GM18861 (cell line): ENCODE results near the gene ALOX15B.

Experiments used
- ATAC-seq: cut with Tn5 transposase; IDR thresholded peaks from one replicate; pipeline ENCODE4 v1.9.1; 2021; ENCODE audit not compliant: unreplicated experiment

Gene ALOX15B

DNA sequence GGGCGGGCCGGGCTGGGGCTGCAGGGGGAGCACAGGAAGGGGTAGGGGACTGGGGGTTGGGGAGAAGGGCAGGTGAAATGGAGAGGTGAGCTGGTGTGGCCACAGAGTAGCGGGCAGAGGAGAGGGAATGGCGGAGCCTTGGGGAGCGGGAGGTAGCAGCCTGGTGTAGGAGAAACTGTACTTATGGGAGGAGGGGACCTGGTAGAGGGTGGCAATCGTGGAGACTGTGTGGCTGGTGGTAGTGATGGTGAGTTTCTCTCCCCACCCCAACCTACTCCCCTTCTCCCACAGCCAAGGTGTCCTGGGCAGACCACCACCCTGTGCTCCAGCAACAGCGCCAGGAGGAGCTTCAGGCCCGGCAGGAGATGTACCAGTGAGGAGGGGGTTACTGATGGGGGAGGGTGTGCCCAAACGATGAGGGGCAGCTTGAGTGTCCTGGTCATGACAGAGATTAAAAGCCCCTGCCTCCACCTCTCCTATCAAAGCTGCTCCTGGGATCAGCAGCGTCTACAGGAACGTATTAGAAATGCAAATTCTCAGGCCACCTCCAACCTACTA, 831 bp downstream of the ALOX15B start:
- no peak for ATAC-seq

- ATAC-seq, result no peak
Measured at GRCh38 chr17:8041249-8041928, 2.5 kb downstream of the ALOX15B start.

DNA sequence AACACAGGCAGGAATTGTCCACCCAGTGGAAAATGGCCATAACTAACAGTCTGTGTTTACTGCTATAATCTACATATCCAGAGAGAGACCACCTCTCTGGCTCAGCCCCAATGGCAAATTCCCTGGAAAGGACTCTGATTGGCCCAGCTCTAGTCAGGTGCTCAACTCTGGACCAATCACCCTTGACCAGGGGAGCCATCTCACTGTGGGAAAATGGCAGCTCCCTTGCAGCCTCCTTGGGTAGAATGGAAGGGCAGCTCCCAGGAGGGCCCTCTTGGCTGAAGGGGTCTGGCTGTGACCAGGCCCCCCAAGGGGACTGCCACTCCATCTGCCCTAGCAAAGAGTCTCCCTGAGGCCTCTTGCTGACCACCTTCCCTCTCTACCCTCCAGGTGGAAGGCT, 3.1 kb downstream of the ALOX15B start:
- no peak for ATAC-seq

- no peak for ATAC-seq
Measured at GRCh38 chr17:8044819-8045810, 6.3 kb downstream of the ALOX15B start.

DNA sequence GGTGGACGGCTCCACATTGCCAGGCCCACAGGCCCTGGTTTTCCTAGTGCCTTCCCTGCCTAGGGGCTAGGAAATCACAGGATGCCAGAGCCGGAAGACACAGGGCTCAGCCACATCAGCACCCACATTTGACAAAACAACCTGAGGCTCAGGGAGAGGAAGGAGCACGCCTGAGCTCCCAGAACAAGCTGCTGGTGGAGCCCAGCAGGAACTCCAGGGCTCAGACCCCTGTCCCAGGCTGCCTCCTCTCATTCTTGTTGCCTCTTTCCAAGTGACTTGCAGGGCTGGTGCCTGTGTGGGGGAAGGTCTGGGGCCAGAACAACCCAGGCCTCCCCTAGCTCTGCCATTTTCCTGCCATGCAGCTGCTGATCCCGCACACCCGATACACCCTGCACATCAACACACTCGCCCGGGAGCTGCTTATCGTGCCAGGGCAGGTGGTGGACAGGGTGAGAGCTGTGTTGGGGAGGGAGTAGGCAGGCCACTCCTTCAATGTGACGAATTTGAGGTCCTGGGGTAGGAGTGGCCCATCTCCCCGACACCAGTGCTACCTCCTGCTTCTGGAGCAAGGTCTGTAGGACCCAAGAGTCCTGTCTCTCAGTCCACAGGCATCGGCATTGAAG, 7.6 kb downstream of the ALOX15B start:
- ATAC-seq, result no peak

DNA sequence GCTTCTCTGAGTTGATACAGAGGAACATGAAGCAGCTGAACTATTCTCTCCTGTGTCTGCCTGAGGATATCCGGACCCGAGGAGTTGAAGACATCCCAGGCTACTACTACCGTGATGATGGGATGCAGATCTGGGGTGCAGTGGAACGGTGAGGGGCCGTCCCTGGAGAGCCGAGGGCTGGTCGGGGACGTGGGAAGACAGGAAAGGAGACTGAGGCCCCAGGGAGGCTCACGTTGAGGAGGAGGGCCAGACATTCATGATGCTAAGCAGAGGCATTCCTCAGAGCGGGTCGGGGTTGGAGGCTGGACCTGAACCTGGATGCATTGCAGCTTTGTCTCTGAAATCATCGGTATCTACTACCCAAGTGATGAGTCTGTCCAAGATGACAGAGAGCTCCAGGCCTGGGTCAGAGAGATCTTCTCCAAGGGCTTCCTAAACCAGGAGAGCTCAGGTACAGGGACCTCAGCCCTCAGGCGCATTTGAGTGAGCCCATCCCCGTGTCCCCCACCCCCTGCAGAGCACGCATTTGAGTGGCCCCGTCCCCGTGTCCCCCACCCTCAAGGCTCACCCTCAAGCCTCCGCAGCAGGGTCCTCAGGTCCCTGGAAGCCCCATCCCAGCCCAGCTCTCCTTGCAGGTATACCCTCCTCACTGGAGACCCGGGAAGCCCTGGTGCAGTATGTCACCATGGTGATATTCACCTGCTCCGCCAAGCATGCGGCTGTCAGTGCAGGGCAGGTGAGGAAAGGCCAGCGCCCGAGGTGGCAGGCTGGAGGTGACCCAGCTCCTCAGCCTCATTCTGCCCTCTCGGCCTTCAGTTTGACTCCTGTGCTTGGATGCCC, 8.3 kb downstream of the ALOX15B start:
- no peak for ATAC-seq

DNA sequence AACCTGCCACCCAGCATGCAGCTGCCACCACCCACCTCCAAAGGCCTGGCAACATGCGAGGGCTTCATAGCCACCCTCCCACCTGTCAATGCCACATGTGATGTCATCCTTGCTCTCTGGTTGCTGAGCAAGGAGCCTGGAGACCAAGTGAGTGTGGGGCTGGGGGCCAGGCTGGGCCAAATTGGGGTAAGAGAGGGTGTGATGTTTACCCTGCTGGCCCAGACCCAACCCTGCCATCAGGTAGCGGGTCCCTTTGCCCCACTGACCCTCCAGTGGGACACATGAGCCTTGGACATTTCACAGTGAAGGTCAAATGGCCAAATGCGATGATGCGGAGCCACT, 8.9 kb downstream of the ALOX15B start:
- no peak for ATAC-seq

DNA sequence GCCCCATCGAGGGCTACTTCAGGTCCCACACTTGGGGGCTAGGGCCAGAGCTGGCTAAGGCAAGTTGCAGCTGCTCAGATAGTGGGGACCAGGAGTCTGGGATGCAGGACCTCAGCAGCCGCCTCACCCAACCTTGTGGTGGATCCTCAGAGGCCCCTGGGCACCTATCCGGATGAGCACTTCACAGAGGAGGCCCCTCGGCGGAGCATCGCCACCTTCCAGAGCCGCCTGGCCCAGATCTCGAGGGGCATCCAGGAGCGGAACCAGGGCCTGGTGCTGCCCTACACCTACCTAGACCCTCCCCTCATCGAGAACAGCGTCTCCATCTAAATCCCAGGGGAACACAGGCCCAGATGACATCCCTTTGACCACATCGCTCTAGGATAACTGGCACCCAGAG, 9.4 kb downstream of the ALOX15B start:
- no peak for ATAC-seq

DNA sequence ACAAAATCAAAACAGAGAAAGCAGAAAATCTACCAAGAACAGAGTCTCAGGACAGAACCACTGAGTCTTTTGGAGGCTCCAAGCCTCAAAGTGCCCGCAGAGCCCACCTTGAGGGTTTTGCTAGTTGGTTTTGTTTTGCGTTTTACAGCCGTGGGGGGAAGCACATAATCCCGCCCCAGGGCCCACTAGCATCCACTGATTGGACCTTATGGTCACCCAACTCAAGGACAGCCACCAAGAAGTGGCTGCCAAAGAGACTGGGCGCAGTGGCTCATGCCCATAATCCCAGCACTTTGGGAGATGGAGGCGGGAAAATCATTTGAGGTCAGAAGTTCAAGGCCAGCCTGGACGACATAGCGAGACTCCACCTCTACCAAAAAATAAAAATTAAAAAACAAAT, 9.9 kb downstream of the ALOX15B start:
- ATAC-seq, result no peak

GRCh38 chr17:8051831-8052230, 13.0 kb downstream of the ALOX15B start:
- ATAC-seq, result no peak

- no peak for ATAC-seq
Measured at GRCh38 chr17:8052256-8053252, 13.7 kb downstream of the ALOX15B start.

- no peak for ATAC-seq
Measured at GRCh38 chr17:8053600-8053999, 14.7 kb downstream of the ALOX15B start.

- ATAC-seq, result no peak
Measured at GRCh38 chr17:8055851-8056231, 17.0 kb downstream of the ALOX15B start.

GRCh38 chr17:8056232-8056975, 17.5 kb downstream of the ALOX15B start:
- ATAC-seq, result peak; percentile 52

GRCh38 chr17:8056976-8057625, 18.2 kb downstream of the ALOX15B start:
- ATAC-seq, result no peak

DNA sequence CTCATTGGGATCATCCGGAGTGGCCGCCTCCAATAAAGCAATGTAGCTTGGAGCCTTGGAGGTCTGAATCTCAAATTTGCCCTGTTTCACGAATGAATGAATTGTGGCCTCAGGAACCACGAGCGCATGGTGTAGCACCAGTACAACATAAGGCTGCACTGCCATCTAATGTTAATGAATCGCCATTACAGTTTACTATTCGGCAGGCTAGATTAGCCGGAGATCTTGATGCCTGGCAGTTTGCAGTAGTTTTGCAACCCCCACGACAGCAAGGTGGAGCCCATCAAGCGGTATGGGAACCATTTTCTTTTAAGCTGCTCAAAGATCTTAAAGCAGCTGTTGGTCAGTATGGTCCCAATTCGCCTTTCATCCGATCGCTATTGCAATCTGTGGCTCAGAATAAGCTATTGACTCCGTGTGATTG, 18.8 kb downstream of the ALOX15B start:
- ATAC-seq, result no peak

DNA sequence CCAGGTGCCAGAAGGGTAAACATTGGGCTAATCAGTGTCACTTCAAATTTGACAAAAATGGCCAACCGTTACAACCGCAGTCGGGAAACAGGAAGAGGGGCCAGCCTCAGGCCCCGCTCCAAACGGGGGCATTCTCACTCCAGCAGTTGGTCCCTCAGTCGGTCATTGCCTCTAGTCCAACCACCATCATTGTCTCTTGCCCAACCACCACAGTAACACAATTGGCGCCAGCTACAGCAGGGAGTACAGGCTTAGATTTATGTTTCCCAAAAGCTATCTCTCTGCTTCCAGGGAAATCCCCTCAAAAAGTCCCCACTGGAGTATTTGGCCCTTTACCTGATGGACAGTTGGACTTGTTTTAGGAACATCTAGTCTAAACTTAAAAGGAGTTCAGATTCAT, 20.3 kb downstream of the ALOX15B start:
- no peak for ATAC-seq

- no peak for ATAC-seq
Measured at GRCh38 chr17:8060274-8060673, 21.4 kb downstream of the ALOX15B start.
